K562 (cell line): ENCODE data around the gene LCN1. TPM values are rescaled to one million over a fixed set of nuclear protein-coding genes. Genes with fewer than 3 reads are reported as not detected.

Experiments
- CC2D1A ChIP-seq: fragments of 450-650 bp; IDR thresholded peaks from 2 replicates; pipeline ENCODE4 v1.6.1; 2017; ENCODE audit warnings: mild to moderate bottlenecking
- EWSR1 ChIP-seq: fragments of 450-650 bp; IDR thresholded peaks from 2 replicates; pipeline ENCODE4 v1.6.1; 2018; ENCODE audit warnings: borderline replicate concordance, mild to moderate bottlenecking, low read depth, moderate library complexity; ENCODE audit not compliant: partially characterized antibody
- EZH2 ChIP-seq: IDR thresholded peaks from 2 replicates; pipeline ENCODE4 v1.6.1; 2012; ENCODE audit warnings: low read depth, mild to moderate bottlenecking, inconsistent platforms, low read length, borderline replicate concordance
- KHSRP ChIP-seq: fragments of 450-650 bp; IDR thresholded peaks from 2 replicates; pipeline ENCODE4 v1.6.1; 2017
- PTRF ChIP-seq: fragments of 450-650 bp; IDR thresholded peaks from 2 replicates; pipeline ENCODE4 v1.6.1; 2016; ENCODE audit warnings: mild to moderate bottlenecking, missing genetic modification characterization, missing compliant biosample characterization
- SAFB2 ChIP-seq: fragments of 200-400 bp; formaldehyde crosslinking; IDR thresholded peaks from 2 replicates; pipeline ENCODE4 v1.6.1; 2018; ENCODE audit warnings: borderline replicate concordance, low read length, low read depth, moderate library complexity; ENCODE audit not compliant: severe bottlenecking
- SIN3A ChIP-seq, 2 experiments: fragments of 150-350 bp in 1 of 2; IDR thresholded peaks; 2 replicates each; pipeline ENCODE4 v1.6.1; 2011 to 2016; ENCODE audit warnings: borderline replicate concordance in 2 of 2, low read depth in 2 of 2, low read length in 2 of 2, mild to moderate bottlenecking in 2 of 2, moderate library complexity in 2 of 2; ENCODE audit not compliant: control insufficient read depth in 1 of 2
- ZFX ChIP-seq: sonication (generic); formaldehyde crosslinking; IDR thresholded peaks from 2 replicates; pipeline ENCODE4 v1.8.0; 2022; ENCODE audit warnings: mild to moderate bottlenecking, missing genetic modification reagents, moderate library complexity
- polyA plus RNA-seq, 8 experiments: library from polyadenylated mRNA; depleted of rRNA in 4 of 8; stranded (reverse) in 5 of 8; unstranded in 3 of 8; fragments of >200 nt; fragmentation: Nextera tagmentation in 2 of 8; fragmentation: Illumina TruSeq in 1 of 8; extraction: Ambion mirVana in 2 of 8; extraction: Trizol in 1 of 8; gene quantifications; 2 replicates each; pipeline versions ENCODE4 v1.2.1 to v1.2.3, GENCODE V29; 2011 to 2014; ENCODE audit warnings: inconsistent platforms in 1 of 8, missing spikeins in 1 of 8
- total RNA-seq, 7 experiments: library from RNA; depleted of rRNA in 6 of 7; stranded (reverse); fragments of >200 nt in 6 of 7; fragmentation: Illumina TruSeq in 2 of 7; extraction: Trizol in 2 of 7; gene quantifications; 2 replicates each; pipeline versions ENCODE4 v1.2.1 to v1.2.3, GENCODE V29; 2011 to 2021; ENCODE audit warnings: low replicate concordance in 1 of 7
- TF ChIP-seq, protein P1 (sequence below): sonication (generic); formaldehyde crosslinking; IDR thresholded peaks from 2 replicates; pipeline ENCODE4 v1.8.0; 2023; ENCODE audit warnings: mild to moderate bottlenecking, missing genetic modification reagents
- TF ChIP-seq, protein P2 (sequence below): fragments of 250-450 bp; sonication (Bioruptor Pico); IDR thresholded peaks from 2 replicates; pipeline ENCODE4 v1.5.0; 2020; ENCODE audit warnings: mild to moderate bottlenecking
- TF ChIP-seq, protein P3 (sequence below): fragments of 250-450 bp; sonication (Bioruptor Pico); IDR thresholded peaks from 2 replicates; pipeline ENCODE4 v1.5.0; 2020; ENCODE audit warnings: mild to moderate bottlenecking, borderline replicate concordance
- TF ChIP-seq, protein P4 (sequence below), 2 experiments: fragments of 450-650 bp in 1 of 2; sonication (generic) in 1 of 2; formaldehyde crosslinking in 1 of 2; IDR thresholded peaks in 1 of 2; conservative IDR thresholded peaks in 1 of 2; 2 replicates each; pipeline versions ENCODE4 v1.6.1 to v1.8.1; 2016 to 2023; ENCODE audit warnings: mild to moderate bottlenecking in 2 of 2, moderate library complexity in 2 of 2, inconsistent platforms in 1 of 2, missing genetic modification reagents in 1 of 2
- TF ChIP-seq, protein P5 (sequence below): fragments of 450-650 bp; IDR thresholded peaks from 2 replicates; pipeline ENCODE4 v1.6.1; 2016
- TF ChIP-seq, protein P6 (sequence below): fragments of 250-450 bp; sonication (Bioruptor Pico); IDR thresholded peaks from 2 replicates; pipeline ENCODE4 v1.8.0; 2022; ENCODE audit warnings: inconsistent platforms, mild to moderate bottlenecking, moderate library complexity, borderline replicate concordance

Gene LCN1
- total and polyA plus RNA-seq, 9 of the 15 experiments (the other 6 are each of a cell fraction or from before 2014, with no cell fraction given): not detected

DNA sequence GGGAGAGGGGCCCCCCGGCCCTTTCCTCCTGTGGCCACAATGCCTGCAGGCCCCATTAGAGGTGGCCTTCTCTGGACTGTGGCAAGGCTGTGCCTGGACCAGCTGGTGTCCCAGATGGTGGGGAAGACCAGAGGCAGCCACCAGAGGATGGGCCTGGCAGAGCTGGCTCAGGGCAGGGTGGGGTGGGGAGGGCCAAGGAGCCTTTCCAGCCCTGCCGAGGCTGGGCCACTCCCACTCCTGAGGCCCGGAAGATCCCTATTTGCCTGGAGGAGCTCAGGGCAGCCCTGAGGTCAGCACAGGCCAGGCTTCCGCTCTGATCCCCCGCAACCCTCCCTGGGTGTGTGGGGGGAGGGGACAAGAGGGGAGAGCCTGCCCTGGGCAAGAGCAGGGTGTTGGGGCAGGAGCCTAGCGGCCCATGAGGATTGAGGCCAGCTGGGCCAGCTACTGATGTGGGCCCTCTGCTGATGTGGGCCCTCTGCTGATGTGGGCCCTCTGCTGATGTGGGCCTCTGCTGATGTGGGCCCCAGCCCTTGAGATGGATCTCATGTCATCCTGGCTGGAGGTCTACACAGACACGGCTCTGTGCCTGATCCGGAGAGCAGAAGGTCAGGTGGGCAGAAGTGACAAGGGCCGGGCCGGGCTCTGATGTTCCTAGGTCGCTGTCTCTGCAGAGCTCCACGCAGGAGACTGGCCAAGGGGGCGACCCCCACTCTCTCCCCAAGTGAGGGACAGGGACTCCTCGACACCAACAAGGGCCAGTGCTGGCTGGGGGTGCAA, 14.7 kb upstream of the LCN1 start (continued):
- TF ChIP-seq KHSRP (no peak), ZFX (CRISPR knock-in tag) (peak; percentile 85), SIN3A (IDR thresholded peaks at IDR 0.05; ENCODE audit: borderline replicate concordance in 2 of 2, control insufficient read depth in 1 of 2, low read depth in 2 of 2, low read length in 2 of 2) (no peak), PTRF (tag) (no peak), SAFB2 (no peak), EWSR1 (no peak), CC2D1A (no peak), EZH2 (no peak)
- TF ChIP-seq, protein P1, sequence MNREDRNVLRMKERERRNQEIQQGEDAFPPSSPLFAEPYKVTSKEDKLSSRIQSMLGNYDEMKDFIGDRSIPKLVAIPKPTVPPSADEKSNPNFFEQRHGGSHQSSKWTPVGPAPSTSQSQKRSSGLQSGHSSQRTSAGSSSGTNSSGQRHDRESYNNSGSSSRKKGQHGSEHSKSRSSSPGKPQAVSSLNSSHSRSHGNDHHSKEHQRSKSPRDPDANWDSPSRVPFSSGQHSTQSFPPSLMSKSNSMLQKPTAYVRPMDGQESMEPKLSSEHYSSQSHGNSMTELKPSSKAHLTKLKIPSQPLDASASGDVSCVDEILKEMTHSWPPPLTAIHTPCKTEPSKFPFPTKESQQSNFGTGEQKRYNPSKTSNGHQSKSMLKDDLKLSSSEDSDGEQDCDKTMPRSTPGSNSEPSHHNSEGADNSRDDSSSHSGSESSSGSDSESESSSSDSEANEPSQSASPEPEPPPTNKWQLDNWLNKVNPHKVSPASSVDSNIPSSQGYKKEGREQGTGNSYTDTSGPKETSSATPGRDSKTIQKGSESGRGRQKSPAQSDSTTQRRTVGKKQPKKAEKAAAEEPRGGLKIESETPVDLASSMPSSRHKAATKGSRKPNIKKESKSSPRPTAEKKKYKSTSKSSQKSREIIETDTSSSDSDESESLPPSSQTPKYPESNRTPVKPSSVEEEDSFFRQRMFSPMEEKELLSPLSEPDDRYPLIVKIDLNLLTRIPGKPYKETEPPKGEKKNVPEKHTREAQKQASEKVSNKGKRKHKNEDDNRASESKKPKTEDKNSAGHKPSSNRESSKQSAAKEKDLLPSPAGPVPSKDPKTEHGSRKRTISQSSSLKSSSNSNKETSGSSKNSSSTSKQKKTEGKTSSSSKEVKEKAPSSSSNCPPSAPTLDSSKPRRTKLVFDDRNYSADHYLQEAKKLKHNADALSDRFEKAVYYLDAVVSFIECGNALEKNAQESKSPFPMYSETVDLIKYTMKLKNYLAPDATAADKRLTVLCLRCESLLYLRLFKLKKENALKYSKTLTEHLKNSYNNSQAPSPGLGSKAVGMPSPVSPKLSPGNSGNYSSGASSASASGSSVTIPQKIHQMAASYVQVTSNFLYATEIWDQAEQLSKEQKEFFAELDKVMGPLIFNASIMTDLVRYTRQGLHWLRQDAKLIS (CRISPR knock-in tag): no peak
- TF ChIP-seq, protein P2, sequence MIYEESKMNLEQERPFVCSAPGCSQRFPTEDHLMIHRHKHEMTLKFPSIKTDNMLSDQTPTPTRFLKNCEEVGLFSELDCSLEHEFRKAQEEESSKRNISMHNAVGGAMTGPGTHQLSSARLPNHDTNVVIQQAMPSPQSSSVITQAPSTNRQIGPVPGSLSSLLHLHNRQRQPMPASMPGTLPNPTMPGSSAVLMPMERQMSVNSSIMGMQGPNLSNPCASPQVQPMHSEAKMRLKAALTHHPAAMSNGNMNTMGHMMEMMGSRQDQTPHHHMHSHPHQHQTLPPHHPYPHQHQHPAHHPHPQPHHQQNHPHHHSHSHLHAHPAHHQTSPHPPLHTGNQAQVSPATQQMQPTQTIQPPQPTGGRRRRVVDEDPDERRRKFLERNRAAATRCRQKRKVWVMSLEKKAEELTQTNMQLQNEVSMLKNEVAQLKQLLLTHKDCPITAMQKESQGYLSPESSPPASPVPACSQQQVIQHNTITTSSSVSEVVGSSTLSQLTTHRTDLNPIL (CRISPR knock-in tag): no peak
- TF ChIP-seq, protein P3, sequence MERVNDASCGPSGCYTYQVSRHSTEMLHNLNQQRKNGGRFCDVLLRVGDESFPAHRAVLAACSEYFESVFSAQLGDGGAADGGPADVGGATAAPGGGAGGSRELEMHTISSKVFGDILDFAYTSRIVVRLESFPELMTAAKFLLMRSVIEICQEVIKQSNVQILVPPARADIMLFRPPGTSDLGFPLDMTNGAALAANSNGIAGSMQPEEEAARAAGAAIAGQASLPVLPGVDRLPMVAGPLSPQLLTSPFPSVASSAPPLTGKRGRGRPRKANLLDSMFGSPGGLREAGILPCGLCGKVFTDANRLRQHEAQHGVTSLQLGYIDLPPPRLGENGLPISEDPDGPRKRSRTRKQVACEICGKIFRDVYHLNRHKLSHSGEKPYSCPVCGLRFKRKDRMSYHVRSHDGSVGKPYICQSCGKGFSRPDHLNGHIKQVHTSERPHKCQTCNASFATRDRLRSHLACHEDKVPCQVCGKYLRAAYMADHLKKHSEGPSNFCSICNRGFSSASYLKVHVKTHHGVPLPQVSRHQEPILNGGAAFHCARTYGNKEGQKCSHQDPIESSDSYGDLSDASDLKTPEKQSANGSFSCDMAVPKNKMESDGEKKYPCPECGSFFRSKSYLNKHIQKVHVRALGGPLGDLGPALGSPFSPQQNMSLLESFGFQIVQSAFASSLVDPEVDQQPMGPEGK (CRISPR knock-in tag): no peak
- TF ChIP-seq, protein P4, sequence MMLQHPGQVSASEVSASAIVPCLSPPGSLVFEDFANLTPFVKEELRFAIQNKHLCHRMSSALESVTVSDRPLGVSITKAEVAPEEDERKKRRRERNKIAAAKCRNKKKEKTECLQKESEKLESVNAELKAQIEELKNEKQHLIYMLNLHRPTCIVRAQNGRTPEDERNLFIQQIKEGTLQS (IDR thresholded peaks at IDR 0.05): no peak
- TF ChIP-seq, protein P4 (CRISPR knock-in tag; conservative IDR thresholded peaks at IDR 0.05): no peak
- TF ChIP-seq, protein P5, sequence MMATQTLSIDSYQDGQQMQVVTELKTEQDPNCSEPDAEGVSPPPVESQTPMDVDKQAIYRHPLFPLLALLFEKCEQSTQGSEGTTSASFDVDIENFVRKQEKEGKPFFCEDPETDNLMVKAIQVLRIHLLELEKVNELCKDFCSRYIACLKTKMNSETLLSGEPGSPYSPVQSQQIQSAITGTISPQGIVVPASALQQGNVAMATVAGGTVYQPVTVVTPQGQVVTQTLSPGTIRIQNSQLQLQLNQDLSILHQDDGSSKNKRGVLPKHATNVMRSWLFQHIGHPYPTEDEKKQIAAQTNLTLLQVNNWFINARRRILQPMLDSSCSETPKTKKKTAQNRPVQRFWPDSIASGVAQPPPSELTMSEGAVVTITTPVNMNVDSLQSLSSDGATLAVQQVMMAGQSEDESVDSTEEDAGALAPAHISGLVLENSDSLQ: no peak
- TF ChIP-seq, protein P6, sequence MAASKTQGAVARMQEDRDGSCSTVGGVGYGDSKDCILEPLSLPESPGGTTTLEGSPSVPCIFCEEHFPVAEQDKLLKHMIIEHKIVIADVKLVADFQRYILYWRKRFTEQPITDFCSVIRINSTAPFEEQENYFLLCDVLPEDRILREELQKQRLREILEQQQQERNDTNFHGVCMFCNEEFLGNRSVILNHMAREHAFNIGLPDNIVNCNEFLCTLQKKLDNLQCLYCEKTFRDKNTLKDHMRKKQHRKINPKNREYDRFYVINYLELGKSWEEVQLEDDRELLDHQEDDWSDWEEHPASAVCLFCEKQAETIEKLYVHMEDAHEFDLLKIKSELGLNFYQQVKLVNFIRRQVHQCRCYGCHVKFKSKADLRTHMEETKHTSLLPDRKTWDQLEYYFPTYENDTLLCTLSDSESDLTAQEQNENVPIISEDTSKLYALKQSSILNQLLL: no peak
